ENCODE data around the gene TOMM40. TPM values are rescaled to one million over a fixed set of nuclear protein-coding genes. Genes with fewer than 3 reads are reported as not detected.

Gene TOMM40
- total and polyA plus RNA-seq, 2 of the 13 experiments (the other 11 are each of a cell fraction or from before 2014, with no cell fraction given), result 72.0 to 110 TPM

GRCh38 chr19:44856421-44857083 lies 34.5 kb upstream of the TOMM40 start (continued):
- TF ChIP-seq CEBPZ (IDR thresholded peaks at IDR 0.05; ENCODE audit: low read length), result no peak
- no peak for TF ChIP-seq MTERF4 (CRISPR knock-in tag; IDR thresholded peaks at IDR 0.05)
- no peak for TF ChIP-seq RAD21 (CRISPR knock-in tag; IDR thresholded peaks at IDR 0.05)
- no peak for TF ChIP-seq CCDC6 (CRISPR knock-in tag; IDR thresholded peaks at IDR 0.05)
- no peak for TF ChIP-seq ZNF451 (CRISPR knock-in tag; IDR thresholded peaks at IDR 0.05)
- no peak for TF ChIP-seq ATF1 (CRISPR knock-in tag; IDR thresholded peaks at IDR 0.05)
- no peak for TF ChIP-seq HNRNPUL1 (IDR thresholded peaks at IDR 0.05; ENCODE audit: low read depth, low read length)
- no peak for TF ChIP-seq IRX3 (CRISPR knock-in tag; IDR thresholded peaks at IDR 0.05; ENCODE audit: borderline replicate concordance, low read depth)
- no peak for TF ChIP-seq ATF5 (CRISPR knock-in tag; IDR thresholded peaks at IDR 0.05; ENCODE audit: low read depth)
- TF ChIP-seq ZXDC (CRISPR knock-in tag; IDR thresholded peaks at IDR 0.05), result no peak
- no peak for TF ChIP-seq ZFP36L1 (CRISPR knock-in tag; IDR thresholded peaks at IDR 0.05)
- no peak for TF ChIP-seq KAT7 (CRISPR knock-in tag; IDR thresholded peaks at IDR 0.05; ENCODE audit: borderline replicate concordance)
- no peak for TF ChIP-seq ISL2 (CRISPR knock-in tag; IDR thresholded peaks at IDR 0.05)
- TF ChIP-seq AHDC1 (CRISPR knock-in tag; IDR thresholded peaks at IDR 0.05; ENCODE audit: borderline replicate concordance), result 0 out of 2 replicates have a peak, but pooled peaks have one; percentile 50

Measured in HepG2 (cell line).